Stimulated activated CD4-positive, alpha-beta T cell treated with anti-CD3 and anti-CD28 coated beads, Interleukin-12 subunit alpha, Interleukin-12 subunit beta, amount 100 ng/mL, for 24 hours (primary cell): ENCODE measurements around the gene CD14.
A peak's percentile ranks its signal among the peaks of the same experiment; 100 is the strongest.
"Not testable (repeated sequence)": the region's sequence is repeated elsewhere in the genome, so short reads cannot be mapped to it uniquely, and the experiment has no call there.

Experiments used
- DNase-seq, 2 experiments: peaks; one replicate each; pipeline ENCODE4 v3.0.0-alpha.2; 2020; ENCODE audit warnings: low read depth in 2 of 2

The CD14 gene

DNA sequence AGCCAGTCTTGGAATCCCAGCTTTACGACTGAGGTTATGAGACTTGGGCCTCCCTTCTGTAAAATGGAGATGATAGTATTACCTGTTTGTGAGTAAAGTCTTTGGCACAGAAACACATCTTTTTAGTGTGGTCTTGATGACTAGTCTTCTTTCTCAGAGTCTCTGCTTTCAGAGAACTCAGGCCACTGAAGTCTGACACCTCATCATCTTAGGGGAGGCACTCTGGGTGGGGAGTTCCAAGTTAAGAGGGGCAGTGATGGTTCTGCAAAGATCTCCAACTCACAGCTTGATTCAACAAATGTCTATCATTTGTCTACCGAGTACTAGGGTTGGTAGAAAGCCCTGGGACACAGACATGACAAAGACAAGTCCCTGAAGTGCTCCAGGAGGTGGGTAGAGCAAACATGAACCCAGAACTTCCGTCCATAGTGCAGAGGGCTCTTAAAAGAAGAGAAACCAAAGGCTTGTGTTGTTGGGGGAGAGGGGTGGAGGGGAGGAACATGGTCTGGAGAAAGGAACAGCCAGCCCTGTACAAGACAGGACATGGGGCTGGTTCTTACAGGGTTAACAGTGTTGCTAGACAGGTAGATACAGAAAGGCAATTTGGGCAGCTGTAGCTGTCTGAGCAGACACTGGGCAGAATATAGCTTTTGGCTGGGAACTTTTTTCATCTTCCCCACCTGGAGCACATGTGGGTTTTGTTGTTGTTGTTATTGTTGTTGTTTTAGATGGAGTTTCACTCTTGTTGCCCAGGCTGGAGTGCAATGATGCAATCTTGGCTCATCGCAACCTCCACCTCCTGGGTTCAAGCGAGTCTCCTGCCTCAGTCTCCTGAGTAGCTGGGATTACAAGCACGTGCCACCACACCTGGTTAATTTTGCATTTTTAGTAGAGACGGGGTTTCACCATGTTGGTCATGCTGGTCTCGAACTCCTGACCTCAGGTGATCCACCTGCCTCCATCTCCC, 2.6 kb upstream of the CD14 start:
- DNase-seq: no peak

- DNase-seq: no peak
Measured at GRCh38 chr5:140634103-140634502, 1.1 kb upstream of the CD14 start.

- DNase-seq: no peak
Measured at GRCh38 chr5:140633501-140633900, 526 bp upstream of the CD14 start.

DNA sequence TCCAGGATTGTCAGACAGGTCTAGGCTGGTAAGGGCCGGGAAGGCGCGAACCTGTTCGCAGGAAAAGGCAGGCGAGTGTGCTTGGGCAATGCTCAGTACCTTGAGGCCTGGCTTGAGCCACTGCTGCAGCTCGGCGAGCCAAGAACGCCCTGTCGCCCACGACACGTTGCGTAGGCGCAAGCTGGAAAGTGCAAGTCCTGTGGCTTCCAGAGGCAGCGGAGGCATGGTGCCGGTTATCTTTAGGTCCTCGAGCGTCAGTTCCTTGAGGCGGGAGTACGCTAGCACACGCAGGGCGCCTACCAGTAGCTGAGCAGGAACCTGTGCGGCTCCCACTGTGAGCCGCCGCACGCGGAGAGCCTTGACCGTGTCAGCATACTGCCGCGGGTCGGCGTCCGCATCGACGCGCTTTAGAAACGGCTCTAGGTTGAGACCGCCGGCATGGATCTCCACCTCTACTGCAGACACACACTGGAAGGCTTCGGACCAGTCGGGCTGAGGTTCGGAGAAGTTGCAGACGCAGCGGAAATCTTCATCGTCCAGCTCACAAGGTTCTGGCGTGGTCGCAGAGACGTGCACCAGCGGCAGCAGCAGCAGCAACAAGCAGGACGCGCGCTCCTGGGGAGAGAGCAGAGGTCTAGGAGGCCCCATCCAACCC, 482 bp downstream of the CD14 start:
- DNase-seq: peak; percentile 28 to 43

- DNase-seq: no peak
Measured at GRCh38 chr5:140631831-140632365, 1.1 kb downstream of the CD14 start.

DNA sequence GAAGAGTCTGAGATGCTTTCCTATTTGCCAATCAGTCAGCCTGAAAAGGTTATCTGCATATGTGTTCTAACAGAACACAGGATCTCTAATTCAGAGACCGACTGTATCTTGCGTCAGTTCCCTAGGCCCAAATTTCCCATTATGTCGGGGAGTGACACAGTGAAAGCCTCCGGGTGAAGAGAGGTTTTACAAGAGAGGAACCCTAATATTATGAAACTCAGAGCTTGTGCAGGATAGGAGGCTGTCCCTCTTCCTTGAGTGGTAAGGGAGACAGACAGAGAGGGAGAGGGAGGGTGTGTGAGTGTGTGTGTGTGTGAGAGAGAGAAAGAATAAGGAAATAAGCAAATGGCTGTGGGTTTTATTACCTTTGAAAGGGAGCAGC, 1.9 kb downstream of the CD14 start:
- no peak for DNase-seq

GRCh38 chr5:140630292-140631035, 2.5 kb downstream of the CD14 start:
- no peak for DNase-seq

DNA sequence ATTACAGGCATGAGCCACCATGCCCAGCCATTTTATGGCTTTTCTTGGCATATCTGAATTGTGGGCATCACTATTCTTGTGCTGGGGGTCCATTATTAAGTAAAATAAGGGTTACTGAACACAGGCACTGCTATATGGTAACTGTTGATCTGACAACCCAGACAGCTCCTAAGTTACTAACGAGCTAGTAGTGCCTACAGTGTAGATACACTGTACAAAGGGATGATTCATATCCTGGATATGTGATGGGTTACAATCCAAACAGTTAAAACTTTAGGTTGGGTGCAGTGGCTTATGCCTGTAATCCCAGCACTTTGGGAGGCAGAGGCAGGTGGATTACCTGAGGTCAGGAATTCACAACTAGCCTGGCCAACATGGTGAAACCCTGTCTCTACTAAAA, 4.3 kb downstream of the CD14 start:
- no peak for DNase-seq

DNA sequence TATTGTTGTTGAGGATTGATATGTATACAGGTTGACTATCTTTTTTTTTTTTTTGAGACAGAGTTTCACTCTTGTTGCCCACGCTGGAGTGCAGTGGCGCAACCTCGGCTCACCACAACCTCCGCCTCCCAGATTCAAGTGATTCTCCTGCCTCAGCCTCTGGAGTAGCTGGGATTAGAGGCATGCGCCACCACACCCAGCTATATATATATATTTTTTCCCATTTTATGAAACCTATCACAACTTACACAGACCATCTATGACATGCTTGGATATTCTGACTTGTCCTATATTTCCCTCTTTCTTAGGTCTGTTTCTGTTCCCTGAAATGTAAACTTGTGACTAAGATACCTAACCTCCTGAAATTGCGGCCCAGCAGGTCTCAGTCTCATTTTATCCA, 5.0 kb downstream of the CD14 start:
- no peak for DNase-seq

- not testable (repeated sequence) for DNase-seq
Measured at GRCh38 chr5:140624886-140625285, 8.1 kb downstream of the CD14 start.

- not testable (repeated sequence) for DNase-seq
Measured at GRCh38 chr5:140623061-140623460, 9.9 kb downstream of the CD14 start.

DNA sequence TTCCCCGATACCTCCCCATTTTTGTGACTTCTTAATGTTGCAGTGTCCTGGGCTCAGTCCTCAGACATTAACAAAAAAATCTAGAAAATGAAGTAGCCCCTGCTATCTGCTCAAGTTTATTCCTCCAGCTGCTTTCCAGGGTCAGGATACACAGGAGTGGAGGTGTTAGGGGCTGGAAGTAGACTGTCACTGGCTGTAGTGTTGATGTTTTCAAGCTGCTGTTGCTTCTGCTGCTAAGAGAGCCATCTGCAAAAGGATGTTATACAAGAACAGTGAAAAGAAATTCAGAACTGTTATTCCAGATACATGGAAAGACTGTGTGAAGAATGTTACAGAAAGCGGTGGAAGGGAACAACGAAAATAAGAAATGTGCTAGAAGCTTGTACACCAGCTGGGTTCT, 10.7 kb downstream of the CD14 start:
- no peak for DNase-seq

DNA sequence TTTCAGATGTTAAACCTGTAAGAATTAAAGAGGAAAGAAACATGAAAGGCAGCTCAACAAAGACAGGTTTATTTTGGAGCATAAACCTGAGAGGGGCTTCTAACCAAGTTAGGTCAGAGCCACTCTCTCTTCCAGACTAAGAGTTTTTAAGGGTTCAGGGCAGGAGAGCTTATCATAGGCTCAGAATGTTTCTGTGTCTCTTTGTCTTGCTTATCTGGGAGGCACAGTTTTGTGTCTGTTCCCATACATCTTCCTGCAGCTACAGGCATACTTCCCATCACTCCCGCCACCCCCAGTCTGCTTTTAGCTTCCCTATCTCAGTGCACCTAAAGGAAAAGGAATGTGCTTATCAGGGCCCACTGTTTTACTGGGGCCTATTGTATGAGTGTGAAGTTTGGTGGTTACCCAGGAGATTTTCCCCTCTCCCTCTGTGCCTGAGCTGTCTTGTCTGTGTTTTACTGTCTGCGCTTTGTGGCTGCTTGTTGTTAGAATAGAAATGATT, 21.9 kb downstream of the CD14 start:
- no peak for DNase-seq

- no peak for DNase-seq
Measured at GRCh38 chr5:140609126-140609525, 23.8 kb downstream of the CD14 start.

DNA sequence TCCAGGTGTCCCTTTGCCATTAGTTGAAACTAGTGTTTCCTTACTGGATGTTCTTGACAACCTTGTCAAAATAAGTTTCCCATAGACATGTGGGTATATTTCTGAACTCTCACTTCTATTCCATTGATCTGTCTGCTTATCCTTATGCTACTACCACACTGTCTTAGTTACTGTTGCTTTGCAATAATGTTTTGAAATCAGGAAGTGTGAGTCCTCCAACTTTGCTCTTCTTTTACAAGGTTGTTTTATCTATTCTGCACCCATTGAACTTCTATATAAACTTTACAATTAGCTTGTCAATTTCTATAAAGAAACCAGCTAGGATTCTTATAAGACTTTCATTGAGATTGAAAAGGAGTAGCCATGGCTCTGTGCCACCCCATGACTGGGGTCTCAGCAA, 24.3 kb downstream of the CD14 start:
- DNase-seq: no peak

- no peak for DNase-seq
Measured at GRCh38 chr5:140607031-140607430, 25.9 kb downstream of the CD14 start.

- DNase-seq: no peak
Measured at GRCh38 chr5:140605879-140606278, 27.1 kb downstream of the CD14 start.

DNA sequence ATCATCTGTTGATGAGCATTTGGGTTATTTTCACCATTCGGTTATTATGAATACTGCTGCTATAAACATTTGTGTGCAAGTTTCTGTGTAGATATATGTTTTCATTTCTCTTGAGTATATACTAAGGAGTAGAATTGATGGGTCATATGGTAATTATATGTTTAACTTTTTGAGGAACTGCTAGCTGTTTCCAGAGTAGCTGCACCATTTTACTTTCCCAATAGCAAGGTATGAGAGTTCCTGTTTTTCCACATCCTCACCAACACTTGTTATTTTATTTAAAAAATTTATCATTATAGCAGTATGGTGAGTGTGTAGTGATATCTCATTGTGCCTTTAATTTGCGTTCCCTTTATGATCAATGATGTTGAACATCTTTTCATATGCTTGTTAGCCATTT, 29.2 kb downstream of the CD14 start:
- DNase-seq: no peak

GRCh38 chr5:140603446-140603698, 29.6 kb downstream of the CD14 start:
- not testable (repeated sequence) for DNase-seq

DNA sequence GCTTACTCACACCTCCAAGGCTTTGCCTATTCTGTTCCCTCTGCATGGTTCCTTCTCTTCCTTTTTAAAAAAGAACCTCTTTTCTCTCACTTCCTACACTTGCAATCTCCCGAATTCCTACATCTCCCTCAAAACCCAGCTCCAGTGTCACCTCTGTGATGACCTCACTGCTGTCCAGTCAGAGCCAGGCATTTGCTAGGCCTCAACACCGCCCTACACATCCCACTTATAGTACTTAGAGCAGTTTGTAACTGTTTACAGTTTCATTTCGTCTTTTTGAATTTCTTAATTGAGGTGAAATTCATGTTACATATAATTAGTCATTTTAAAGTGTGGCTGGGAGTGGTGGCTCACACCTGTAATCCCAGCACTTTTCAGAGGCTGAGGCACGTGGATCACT, 30.8 kb downstream of the CD14 start:
- DNase-seq: no peak

DNA sequence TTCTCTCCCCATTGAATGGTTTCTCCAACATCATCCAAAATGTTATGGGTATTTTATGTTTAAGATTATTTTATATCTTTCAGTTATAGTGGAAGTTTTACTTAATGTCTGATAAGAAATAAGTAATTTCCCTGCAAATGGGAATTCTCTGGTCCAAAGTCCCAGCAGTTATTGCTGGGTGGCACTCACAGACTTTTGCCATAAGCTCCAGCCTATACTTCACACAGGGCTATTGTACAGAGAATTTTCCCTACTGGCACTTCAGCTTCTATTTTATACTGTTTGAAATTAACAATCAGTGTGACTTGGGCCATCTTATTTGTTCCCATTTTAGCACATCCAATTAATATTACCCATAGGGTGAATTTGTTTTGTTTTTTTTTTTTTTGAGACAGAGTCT, 32.9 kb downstream of the CD14 start:
- DNase-seq: no peak

DNA sequence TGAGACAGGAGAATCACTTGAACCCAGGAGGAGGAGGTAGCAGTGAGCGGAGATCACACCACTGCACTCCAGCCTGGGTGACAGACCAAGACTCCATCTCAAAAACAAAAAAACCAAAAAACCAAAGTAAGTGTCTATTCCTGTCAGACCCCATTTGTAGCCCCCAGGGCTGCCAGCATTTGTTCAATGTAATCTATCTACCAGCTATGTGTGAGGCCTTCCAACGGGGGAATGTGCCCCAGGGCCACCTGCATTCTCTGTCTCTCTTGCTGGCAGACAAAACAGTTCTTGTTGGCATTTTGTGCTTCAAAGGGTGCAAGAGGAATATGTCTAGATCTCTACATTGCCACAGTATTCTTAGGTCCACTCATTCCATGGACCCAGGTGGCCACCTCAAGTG, 34.1 kb downstream of the CD14 start:
- DNase-seq: no peak
